ENCODE measurements around the gene RNF150. TPM values are rescaled to one million over a fixed set of nuclear protein-coding genes. Genes with fewer than 3 reads are reported as not detected.

RNF150 gene
- polyA plus RNA-seq, 3 donors, result 0.21 TPM; not detected in 2

DNA sequence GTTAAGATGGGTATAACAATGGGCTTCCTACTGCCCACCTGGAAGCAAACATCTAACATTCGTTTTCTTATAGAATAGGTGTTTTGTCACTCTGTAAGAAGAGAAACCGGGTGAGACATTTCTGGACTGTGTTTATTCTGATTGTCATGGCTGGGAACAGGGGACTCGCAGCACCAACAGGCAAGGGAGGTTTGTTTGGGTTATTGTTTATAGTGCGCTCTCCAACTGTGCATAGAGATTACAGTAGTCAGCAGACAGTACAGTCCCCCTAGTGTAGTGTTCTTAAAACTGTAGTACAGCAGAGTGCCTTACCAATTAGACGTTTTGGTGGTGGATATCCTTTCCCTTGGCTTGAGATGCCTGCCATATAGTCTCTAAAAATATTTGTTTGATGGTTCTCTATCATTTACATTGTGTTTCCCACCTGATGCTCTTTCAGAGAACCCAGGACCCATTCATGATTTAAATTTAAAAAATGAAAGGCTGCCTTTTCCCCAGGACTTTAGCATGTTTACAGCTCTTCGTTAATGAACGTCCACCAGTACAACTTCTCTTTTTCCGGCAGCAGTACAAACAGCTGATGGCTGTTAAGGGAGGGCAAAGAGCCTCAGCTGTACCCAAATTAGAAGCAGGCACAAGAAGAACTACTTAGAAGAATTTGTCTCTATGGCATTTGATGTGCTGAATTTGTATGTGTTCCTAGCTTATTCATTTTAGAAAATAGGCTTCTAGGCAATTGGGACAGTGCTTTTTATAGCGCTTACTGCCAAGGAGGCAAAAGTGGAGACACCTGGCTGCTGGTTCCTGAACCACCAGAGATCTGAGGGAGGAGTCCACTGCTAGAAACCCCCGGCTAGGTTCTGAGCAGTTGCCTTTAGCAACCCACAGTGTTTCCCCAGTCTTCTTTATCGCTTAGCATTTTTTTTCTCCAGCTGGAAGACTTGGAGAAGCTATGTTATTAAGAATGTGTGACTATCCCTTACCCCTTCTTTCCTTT lies 1.0 kb upstream of the RNF150 start:
- H3K27ac ChIP-seq (ENCODE audit: low read depth in 1 of 2, low read length in 2 of 2), result no peak overlapping the region
- H3K4me1 ChIP-seq (ENCODE audit: control insufficient read depth in 1 of 2, insufficient read depth in 2 of 2, low read length in 2 of 2), result peaks cover 11 to 22% of the 10 kb centered on the region in 2 donors
- H3K9me3 Mint-ChIP-seq, result peaks cover 0 to 7% (median 3%) of the 10 kb centered on the region in 7 donors
- H3K4me1 Mint-ChIP-seq, result peaks cover 18% of the 10 kb centered on the region
- H3K9ac ChIP-seq (ENCODE audit: insufficient read depth, low read length, poor library complexity, severe bottlenecking), result no peak overlapping the region
- H3K4me3 ChIP-seq (replicated peaks in 1 of 3; ENCODE audit: low read depth in 2 of 3, low read length in 3 of 3), result no peak overlapping the region
- DNase-seq, result no peak
- TF ChIP-seq, protein P1, sequence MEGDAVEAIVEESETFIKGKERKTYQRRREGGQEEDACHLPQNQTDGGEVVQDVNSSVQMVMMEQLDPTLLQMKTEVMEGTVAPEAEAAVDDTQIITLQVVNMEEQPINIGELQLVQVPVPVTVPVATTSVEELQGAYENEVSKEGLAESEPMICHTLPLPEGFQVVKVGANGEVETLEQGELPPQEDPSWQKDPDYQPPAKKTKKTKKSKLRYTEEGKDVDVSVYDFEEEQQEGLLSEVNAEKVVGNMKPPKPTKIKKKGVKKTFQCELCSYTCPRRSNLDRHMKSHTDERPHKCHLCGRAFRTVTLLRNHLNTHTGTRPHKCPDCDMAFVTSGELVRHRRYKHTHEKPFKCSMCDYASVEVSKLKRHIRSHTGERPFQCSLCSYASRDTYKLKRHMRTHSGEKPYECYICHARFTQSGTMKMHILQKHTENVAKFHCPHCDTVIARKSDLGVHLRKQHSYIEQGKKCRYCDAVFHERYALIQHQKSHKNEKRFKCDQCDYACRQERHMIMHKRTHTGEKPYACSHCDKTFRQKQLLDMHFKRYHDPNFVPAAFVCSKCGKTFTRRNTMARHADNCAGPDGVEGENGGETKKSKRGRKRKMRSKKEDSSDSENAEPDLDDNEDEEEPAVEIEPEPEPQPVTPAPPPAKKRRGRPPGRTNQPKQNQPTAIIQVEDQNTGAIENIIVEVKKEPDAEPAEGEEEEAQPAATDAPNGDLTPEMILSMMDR (IDR thresholded peaks at IDR 0.05), result no peak
- peaks cover 64 to 70% of the 10 kb centered on the region in 2 donors for H3K27me3 ChIP-seq (ENCODE audit: control insufficient read depth in 2 of 2, insufficient read depth in 2 of 2, low read length in 2 of 2)
- H4K20me1 ChIP-seq (ENCODE audit: insufficient read depth, low read length), result no peaks in the 10 kb centered on the region
- H3K4me3 Mint-ChIP-seq, result peak overlapping the region; percentile 58 to 82
- peaks cover 53 to 78% (median 59%) of the 10 kb centered on the region in 3 donors for H3K27me3 Mint-ChIP-seq (ENCODE audit: low read depth in 3 of 3)
- intact Hi-C loops (cut with micrococcal nuclease), result no loop called here
- H3K79me2 ChIP-seq (ENCODE audit: insufficient read depth, low read length), result no peaks in the 10 kb centered on the region
- WGBS (ENCODE audit: insufficient coverage), result 82% methylated on average over 3 of the region's 11 CpGs
- H3K27ac Mint-ChIP-seq, result no peak overlapping the region
- no peaks in the 10 kb centered on the region for H3K36me3 ChIP-seq (replicated peaks in 1 of 2; ENCODE audit: control insufficient read depth in 1 of 2, insufficient read depth in 2 of 2, low read length in 2 of 2)
- peak overlapping the region; percentile 90 for H3K4me2 ChIP-seq (replicated peaks; ENCODE audit: extremely low read depth, low read length, poor library complexity, severe bottlenecking)
- peaks cover 0 to 2% of the 10 kb centered on the region in 2 donors for H3K36me3 Mint-ChIP-seq
- no peak overlapping the region for H2AFZ ChIP-seq (ENCODE audit: insufficient read depth, low read depth, low read length, poor library complexity, severe bottlenecking)
- peaks cover 0 to 7% of the 10 kb centered on the region in 2 donors for H3K9me3 ChIP-seq (replicated peaks in 1 of 2; ENCODE audit: control insufficient read depth in 1 of 2, insufficient read depth in 1 of 2, low read length in 2 of 2)

DNA sequence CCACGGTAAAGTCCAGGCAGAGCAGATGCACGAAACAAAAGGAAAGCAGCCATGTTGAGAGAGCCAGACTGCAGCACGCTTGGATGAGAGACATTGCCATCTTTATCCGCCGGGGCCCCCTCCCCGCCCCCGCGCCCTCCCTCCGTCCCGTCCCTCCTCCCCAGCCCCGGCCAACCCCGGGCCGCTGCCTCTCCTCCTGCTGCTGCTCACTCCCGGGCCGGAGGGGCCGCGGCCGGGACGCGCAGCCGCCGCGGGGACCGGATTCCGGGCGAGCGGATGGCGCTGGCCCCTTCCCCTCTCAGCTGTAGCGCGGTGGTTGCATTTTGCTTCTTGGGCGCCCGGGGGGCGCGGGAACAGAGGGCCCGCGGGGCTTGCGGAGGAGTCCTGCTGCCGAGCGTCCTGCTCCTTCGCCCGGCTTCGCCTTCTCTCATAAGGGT lies 542 bp downstream of the RNF150 start:
- peaks cover 0 to 2% of the 10 kb centered on the region in 2 donors for H3K36me3 Mint-ChIP-seq
- H3K79me2 ChIP-seq (ENCODE audit: insufficient read depth, low read length), result no peaks in the 10 kb centered on the region
- H3K9ac ChIP-seq (ENCODE audit: insufficient read depth, low read length, poor library complexity, severe bottlenecking), result no peak overlapping the region
- no peaks in the 10 kb centered on the region for H3K36me3 ChIP-seq (replicated peaks in 1 of 2; ENCODE audit: control insufficient read depth in 1 of 2, insufficient read depth in 2 of 2, low read length in 2 of 2)
- H3K4me2 ChIP-seq (replicated peaks; ENCODE audit: extremely low read depth, low read length, poor library complexity, severe bottlenecking), result peak overlapping the region; percentile 90
- H3K9me3 ChIP-seq (replicated peaks in 1 of 2; ENCODE audit: control insufficient read depth in 1 of 2, insufficient read depth in 1 of 2, low read length in 2 of 2), result peaks cover 0 to 7% of the 10 kb centered on the region in 2 donors
- no peak overlapping the region for H3K27ac Mint-ChIP-seq
- H3K27me3 ChIP-seq (ENCODE audit: control insufficient read depth in 2 of 2, insufficient read depth in 2 of 2, low read length in 2 of 2), result peaks cover 64 to 72% of the 10 kb centered on the region in 2 donors
- H3K4me3 ChIP-seq (replicated peaks in 1 of 3; ENCODE audit: low read depth in 2 of 3, low read length in 3 of 3), result peak overlapping the region; percentile 43 to 73 (median 66)
- H3K4me3 Mint-ChIP-seq, result peak overlapping the region; percentile 82 to 97
- no peak for DNase-seq
- intact Hi-C loops (cut with micrococcal nuclease), result no loop called here
- no peak overlapping the region for H3K27ac ChIP-seq (ENCODE audit: low read depth in 1 of 2, low read length in 2 of 2)
- peaks cover 51 to 87% (median 62%) of the 10 kb centered on the region in 3 donors for H3K27me3 Mint-ChIP-seq (ENCODE audit: low read depth in 3 of 3)
- peaks cover 0 to 7% (median 3%) of the 10 kb centered on the region in 7 donors for H3K9me3 Mint-ChIP-seq
- TF ChIP-seq, protein P1 (IDR thresholded peaks at IDR 0.05), result no peak
- no peaks in the 10 kb centered on the region for H4K20me1 ChIP-seq (ENCODE audit: insufficient read depth, low read length)
- peak overlapping the region; percentile 68 for H2AFZ ChIP-seq (ENCODE audit: insufficient read depth, low read depth, low read length, poor library complexity, severe bottlenecking)
- H3K4me1 Mint-ChIP-seq, result peaks cover 18% of the 10 kb centered on the region
- peaks cover 11 to 22% of the 10 kb centered on the region in 2 donors for H3K4me1 ChIP-seq (ENCODE audit: control insufficient read depth in 1 of 2, insufficient read depth in 2 of 2, low read length in 2 of 2)
- WGBS (ENCODE audit: insufficient coverage), result 0% methylated on average over 34 of the region's 42 CpGs

All from CD14-positive monocyte (primary cell).